Embryonic facial prominence (tissue), 1 donor: ENCODE measurements around the gene ETNPPL.

Source experiments
- DNase-seq: peaks from one replicate; pipeline ENCODE4 v3.0.0-alpha.2; 2016; ENCODE audit errors: extremely low spot score

The ETNPPL gene

DNA sequence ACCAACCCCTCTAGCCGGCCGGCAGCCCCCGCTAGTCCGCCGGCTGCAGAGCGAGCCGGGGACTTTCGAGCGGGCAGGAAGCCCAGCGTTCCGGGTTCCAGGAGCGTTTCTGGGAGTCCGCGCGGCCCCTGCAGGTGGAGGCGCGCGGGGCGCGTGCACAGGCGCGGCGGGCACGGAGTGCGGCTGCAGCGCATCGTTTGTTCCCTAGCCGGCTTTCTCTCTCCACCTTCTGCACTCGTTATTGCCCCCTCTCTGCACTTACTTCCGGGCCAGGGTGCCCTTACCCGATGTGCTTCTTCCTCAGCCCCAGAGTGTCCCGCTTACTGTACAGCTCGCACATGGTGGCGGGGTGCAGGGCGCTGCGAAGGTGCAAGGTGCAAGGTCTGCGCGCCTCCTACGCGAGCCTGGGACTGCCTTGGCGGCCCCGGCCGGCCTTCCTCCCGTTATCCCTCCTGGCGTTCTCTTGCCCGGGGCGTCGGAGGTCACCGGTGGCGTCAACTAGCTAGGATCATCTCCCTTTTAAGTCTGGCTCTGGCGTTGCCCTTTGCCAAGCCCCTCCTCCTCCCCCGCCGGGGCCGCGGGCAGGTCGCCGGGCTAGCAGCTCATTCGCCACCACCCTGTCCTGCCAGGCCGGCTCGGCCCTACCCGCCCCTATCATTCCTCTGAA is at the start of gene ETNPPL:
Gene ETNPPL, minus strand, starts transcription at position 495 of the 667 bp plus-strand sequence. Its CDS starts 155 bp downstream, at position 340.
- DNase-seq, result no peak

DNA sequence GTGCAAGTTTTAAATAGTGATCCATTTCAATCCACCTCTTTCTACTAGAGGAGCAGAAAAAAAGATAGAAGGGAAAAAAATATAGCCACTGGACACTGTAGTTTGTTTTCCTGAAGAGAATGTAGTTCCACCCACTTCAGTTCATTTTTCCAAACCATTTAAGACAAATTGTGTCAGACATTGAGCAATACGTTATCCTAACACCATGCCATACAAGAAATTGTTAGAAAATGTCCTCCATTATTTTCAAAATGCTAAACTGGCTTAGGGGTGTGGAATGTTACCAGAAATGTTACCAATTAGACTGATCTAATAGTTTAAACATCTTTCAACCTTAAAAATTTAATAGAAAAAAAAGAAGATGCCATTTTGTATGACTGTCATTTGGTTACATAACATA is 48.6 kb upstream of the ETNPPL start:
- DNase-seq, result no peak

DNA sequence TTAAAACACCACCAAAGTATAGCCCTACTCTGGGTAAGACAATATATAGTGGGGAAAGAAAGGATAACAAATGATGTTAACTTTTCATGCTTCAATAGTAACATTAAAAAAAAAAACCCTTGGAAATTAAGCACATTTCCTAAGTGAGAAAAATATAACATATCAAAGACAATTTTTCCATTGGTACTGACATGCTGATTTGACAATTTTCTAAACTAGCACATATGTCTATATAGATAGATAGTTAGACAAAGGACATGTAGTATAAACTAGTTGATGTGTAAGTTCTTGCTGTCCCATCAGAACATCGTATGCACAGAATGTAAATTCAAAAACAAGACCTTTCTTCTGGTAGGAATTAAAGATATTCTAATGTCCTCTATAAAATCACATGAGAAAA is 47.2 kb upstream of the ETNPPL start:
- no peak for DNase-seq

- no peak for DNase-seq
These were observed 41.9 kb upstream of the ETNPPL start for GRCh38 chr4:108804648-108805273.

GRCh38 chr4:108799306-108799705 is 36.5 kb upstream of the ETNPPL start:
- no peak for DNase-seq

DNA sequence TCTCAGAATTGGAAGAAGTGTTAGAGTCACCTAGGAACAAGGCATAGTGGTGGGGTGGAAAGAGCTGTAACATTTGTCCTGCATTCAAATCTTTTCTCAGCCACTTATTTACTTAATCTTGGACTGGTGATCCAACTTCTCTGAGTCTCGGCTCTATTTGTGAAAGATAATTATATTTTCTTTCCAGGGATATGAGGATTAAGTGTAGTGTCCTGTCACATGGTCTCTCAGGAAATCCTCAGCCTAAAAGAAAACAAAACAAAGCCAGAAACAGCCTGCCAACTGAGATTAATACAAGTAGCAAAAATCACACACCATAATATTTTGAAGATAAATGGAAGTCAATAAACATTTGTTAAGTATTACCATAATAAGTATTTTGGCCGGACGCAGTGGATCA is 33.3 kb upstream of the ETNPPL start:
- no peak for DNase-seq

- no peak for DNase-seq
These were observed 32.9 kb upstream of the ETNPPL start for GRCh38 chr4:108795733-108796132.

DNA sequence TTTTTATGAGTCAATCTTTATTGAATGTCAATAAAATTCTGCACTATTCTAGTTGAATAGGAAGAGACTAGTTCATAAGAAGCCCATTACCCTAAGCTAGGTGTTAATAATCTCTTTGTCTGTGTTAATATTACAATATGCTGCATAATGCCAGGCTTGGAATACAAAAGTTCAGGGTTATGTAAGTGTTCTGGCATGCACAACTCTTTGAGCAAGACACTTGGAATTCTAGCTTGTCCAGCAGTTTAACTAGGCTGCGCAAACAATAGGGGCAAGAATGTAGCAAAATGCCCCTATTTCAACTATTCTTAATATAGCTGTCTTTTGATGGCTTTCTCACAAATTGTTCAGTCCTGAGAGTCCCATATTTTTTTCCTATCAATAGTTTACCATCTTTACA is 31.3 kb upstream of the ETNPPL start:
- DNase-seq, result no peak

DNA sequence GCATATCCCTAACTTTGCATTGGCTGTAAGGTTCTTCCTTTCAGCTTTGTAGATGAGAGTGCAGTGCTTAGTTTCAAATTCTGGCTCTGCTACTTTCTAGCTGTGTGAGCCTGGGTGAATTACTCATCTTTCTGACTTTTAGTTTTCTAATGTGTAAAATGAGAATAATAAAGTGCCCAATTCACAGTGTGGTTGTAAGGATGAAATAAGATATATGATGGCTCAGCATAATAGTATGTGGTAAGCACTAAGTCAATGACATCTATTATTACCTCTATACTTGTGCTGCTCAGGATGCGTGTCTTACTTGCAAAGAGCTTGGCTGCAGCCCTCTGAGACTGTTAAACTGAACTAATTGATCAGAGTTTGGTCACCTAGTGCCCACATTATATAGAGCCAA is 30.6 kb upstream of the ETNPPL start:
- DNase-seq, result no peak

- no peak for DNase-seq
These were observed 25.9 kb upstream of the ETNPPL start for GRCh38 chr4:108788731-108789130.

DNA sequence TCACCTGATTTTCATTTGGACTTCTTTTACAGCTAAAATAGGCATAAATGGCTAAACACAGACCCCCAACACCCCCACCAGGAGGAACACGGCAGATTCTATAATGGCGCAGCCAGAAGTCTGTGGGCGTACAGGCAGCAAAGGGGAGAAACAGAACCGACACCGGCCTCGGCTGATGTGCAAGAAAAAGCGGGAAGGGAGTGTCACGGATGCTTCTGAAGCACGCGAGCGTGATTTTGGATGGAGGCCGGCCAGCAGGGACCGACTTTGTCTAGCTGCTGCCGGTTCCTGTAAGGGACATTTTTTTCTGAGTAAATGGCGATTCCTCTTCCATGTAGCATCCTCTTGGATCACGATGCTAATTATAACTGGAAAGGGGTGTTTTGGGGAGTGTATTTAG is 24.9 kb upstream of the ETNPPL start:
- DNase-seq, result no peak

DNA sequence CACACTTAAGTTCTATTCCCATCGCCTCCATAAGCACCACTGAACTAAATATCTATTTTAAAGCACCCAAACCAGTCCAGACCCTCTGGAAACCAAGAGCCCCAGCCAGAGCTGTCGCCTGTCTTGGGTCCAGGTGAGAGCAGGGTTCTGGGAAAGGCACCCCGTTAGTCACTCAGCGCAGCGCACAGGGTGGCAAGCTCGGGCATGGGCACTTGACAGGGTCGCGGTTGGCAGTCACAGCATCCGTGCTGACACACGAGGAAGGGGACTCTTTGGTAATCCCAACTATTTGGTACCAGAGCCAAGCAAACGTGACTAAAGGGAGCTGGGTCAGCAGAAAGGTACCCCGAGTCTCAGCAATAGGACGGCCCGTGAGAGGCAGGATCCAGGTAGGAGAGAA is 24.3 kb upstream of the ETNPPL start:
- no peak for DNase-seq

DNA sequence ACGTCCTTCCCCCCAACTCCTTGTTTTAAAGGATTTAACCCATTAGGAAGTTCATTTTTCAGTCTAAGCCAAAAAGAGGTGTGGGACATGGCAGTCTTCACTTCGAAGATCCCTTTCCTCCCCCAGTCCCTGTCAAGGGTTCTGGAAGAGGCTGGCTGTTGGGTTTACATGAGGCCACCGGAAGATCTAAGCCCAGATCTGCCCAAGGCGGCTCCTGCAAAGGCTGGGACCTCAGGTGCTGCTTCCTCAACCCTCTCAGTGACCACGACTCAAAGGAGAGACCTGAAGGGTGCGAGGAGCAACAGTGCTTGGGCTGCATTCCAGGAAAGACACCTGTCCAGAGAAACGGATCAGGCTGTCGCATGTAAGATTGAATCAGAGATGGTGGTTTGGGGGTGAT is 23.5 kb upstream of the ETNPPL start:
- DNase-seq, result no peak

- DNase-seq, result no peak
These were observed 21.0 kb upstream of the ETNPPL start for GRCh38 chr4:108783665-108784463.

- DNase-seq, result no peak
These were observed 17.1 kb upstream of the ETNPPL start for GRCh38 chr4:108779958-108780357.

DNA sequence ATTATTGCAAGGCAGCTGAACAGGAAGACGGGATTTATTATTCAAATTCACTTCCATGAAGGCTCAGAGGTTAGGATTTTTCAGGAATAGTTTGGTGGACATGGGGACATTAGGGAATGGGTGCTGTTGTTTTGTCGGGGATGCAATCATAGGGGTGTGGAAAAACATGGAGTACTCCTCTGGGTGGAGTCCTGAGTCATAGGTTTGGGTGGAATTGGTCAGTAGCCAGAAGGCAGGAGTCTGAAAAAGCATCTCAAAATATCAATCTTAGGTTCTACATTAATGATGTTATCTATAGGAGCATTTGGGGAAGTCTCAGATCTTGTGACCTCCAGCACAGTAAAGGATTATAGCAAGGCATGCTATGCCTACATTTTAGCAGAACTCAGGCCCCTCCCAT is 14.5 kb upstream of the ETNPPL start:
- no peak for DNase-seq

GRCh38 chr4:108775921-108776320 is 13.1 kb upstream of the ETNPPL start:
- no peak for DNase-seq

- no peak for DNase-seq
These were observed 12.1 kb upstream of the ETNPPL start for GRCh38 chr4:108774809-108775530.

DNA sequence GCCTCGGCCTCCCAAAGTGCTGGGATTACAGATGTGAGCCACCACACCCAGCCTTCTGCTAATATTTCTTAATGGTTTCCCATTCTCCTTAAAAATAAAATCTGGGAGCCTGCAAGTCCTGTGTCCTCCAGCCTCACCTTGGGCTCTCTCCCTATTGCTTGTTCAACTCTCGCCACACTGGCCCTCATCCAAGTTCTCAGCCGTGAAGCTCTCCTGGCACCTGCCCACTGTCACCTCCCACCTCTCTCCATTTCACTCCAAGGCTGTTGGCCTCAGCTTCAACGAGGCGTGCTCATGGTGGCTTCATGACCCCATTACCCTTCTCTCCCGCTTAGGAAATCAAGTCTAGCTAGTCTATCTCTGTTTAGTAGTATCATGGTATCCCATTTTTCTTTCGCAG is 9.5 kb upstream of the ETNPPL start:
- DNase-seq, result no peak

DNA sequence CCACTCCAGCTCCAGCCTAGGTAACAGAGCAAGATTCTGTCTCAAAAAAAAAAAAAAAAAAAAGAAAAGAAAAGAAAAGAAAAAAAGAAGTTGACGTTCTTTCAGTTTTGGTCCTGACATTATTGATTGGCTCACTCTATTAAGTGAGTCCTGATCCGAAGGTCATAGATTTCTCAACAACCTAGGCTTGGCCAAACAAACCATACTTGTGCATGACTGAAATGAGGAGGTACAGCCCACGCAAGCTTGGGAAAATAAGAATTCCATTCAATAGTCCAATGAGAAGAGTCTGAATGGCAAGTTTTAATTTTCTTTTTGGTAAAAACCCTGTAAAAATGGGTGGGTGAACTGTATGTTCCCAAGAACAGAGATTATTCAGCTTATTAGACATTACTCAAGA is 3.2 kb upstream of the ETNPPL start:
- no peak for DNase-seq

GRCh38 chr4:108763986-108764385 is 1.1 kb upstream of the ETNPPL start:
- no peak for DNase-seq

GRCh38 chr4:108763226-108763593 is 357 bp upstream of the ETNPPL start:
- no peak for DNase-seq
